GM12873 (cell line): Measurements from ENCODE around the gene MEIS1.

ENCODE experiments used
- TF ChIP-seq, protein P1 (sequence below): IDR thresholded peaks from 2 replicates; pipeline ENCODE4 v1.5.1; 2012; ENCODE audit warnings: low read depth, mild to moderate bottlenecking, moderate library complexity, low read length, control low read depth; ENCODE audit not compliant: insufficient read depth; ENCODE audit errors: missing control alignments

MEIS1 gene

GRCh38 chr2:66531567-66531966, 96.6 kb downstream of the MEIS1 start:
- TF ChIP-seq, protein P1, sequence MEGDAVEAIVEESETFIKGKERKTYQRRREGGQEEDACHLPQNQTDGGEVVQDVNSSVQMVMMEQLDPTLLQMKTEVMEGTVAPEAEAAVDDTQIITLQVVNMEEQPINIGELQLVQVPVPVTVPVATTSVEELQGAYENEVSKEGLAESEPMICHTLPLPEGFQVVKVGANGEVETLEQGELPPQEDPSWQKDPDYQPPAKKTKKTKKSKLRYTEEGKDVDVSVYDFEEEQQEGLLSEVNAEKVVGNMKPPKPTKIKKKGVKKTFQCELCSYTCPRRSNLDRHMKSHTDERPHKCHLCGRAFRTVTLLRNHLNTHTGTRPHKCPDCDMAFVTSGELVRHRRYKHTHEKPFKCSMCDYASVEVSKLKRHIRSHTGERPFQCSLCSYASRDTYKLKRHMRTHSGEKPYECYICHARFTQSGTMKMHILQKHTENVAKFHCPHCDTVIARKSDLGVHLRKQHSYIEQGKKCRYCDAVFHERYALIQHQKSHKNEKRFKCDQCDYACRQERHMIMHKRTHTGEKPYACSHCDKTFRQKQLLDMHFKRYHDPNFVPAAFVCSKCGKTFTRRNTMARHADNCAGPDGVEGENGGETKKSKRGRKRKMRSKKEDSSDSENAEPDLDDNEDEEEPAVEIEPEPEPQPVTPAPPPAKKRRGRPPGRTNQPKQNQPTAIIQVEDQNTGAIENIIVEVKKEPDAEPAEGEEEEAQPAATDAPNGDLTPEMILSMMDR = no peak

- TF ChIP-seq, protein P1 = no peak
Measured at GRCh38 chr2:66532972-66533868, 98.3 kb downstream of the MEIS1 start.

DNA sequence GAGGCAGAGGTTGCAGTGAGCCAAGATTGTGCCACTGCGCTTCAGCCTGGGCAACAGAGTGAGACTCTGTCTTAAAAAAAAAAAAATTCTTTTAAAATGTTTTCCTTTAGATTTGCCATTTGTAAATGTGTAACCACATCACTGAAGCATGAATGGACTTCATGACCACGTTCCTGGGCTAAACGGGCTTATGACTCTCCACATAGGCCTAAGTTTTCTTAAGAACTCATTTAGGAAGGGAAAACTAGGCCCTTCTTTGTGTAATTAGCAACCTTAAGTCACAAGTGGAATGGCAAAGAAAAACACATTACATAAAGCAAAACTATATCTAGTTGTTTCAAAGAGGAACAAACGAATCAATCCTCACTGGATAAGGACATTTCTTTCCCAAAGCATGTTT, 99.5 kb downstream of the MEIS1 start:
- TF ChIP-seq, protein P1 = no peak

DNA sequence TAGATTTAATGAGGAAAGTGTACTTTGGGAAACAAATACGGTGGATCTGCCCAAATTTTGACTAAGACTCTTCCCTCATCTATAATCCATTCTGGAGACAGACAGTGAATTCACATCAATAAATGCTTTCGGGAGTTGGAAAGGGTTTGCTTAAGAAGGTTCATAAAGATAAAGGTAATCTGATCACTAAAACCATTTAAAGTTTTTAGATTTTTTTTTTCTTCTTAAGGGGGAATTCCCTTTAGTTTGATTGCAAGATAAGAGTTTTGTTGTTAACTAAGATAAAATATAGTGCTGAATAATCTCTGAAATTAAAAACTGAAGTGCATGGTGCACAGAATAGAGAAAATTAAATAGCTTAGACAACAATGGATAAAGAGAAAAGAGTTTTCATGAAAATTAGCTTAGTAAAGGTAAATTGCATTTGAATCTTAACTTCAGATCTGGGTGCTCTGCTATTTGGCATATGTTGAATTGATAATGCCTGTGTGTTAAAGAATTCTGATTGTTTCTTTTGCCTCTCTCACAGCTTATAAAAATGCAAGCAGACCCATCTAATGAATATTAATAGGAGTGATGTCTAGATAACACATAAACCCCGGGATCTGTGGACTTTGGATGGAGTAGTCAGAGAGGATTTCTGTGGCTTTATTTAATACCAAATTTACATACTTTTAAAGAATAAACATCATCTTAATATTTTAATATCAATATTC, 100.8 kb downstream of the MEIS1 start:
- TF ChIP-seq, protein P1 = no peak

DNA sequence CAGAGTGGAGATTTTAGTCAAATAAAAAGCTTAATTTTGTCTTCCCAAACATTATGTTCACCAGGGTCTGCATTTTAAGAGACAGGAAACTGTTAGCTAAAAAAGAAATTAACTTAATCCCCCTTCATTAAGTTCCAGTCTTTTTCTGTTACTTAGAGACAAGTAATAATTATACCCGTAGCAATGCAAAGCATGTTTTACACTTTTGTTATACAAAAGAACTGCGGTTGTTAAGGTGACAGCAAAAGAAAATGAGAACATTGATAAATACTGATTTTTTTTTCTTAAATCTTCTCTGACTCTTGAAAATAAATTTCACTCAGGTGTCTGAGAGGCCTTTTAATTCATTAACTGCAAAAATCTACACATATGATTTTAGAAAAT, 101.4 kb downstream of the MEIS1 start:
- TF ChIP-seq, protein P1 = no peak

GRCh38 chr2:66536997-66537396, 102.1 kb downstream of the MEIS1 start:
- TF ChIP-seq, protein P1 = no peak

- TF ChIP-seq, protein P1 = no peak
Measured at GRCh38 chr2:66538291-66538690, 103.4 kb downstream of the MEIS1 start.
